ENCODE results near the gene ADARB2. TPM values are rescaled to one million over a fixed set of nuclear protein-coding genes. Genes with fewer than 3 reads are reported as not detected.

Gene ADARB2
- total and polyA plus RNA-seq, 2 experiments from 2014 or later = 2.0 to 5.0 TPM

GRCh38 chr10:1257274-1257673 lies 480.1 kb downstream of the ADARB2 start:
- no peak for ATAC-seq

More at GRCh38 chr10:1257274-1257673, 480.1 kb downstream of the ADARB2 start:
- no peaks in the 10 kb centered on the region for H3K36me3 ChIP-seq (ENCODE audit: insufficient read depth)
- H3K27ac Mint-ChIP-seq = no peak overlapping the region
- no peak overlapping the region for H3K27ac ChIP-seq (ENCODE audit: low read depth)
- H3K27me3 Mint-ChIP-seq (ENCODE audit: insufficient read depth, low read depth, poor library complexity) = no peaks in the 10 kb centered on the region
- no peaks in the 10 kb centered on the region for H3K4me1 ChIP-seq (ENCODE audit: insufficient read depth)
- H2AFZ ChIP-seq = no peak overlapping the region
- no peaks in the 10 kb centered on the region; the same call in 1 of the 2 replicates for H3K9me2 ChIP-seq (ENCODE audit: insufficient read depth)
- no peaks in the 10 kb centered on the region for H4K20me1 ChIP-seq (replicated peaks; ENCODE audit: insufficient read depth)
- H3K36me3 Mint-ChIP-seq (ENCODE audit: low read depth) = no peaks in the 10 kb centered on the region
- no peak overlapping the region for H3K4me3 ChIP-seq
- no peaks in the 10 kb centered on the region for H3K79me2 ChIP-seq (replicated peaks; ENCODE audit: insufficient read depth)
- H3F3A ChIP-seq (replicated peaks; ENCODE audit: low read depth) = no peaks in the 10 kb centered on the region
- H3K27me3 ChIP-seq (ENCODE audit: insufficient read depth) = no peaks in the 10 kb centered on the region
- peaks cover 4% of the 10 kb centered on the region; the same call in 2 of the 3 replicates for H3K9me3 Mint-ChIP-seq
- no peak for TF ChIP-seq EZH2phosphoT487 (IDR thresholded peaks at IDR 0.05; ENCODE audit: unreplicated experiment)
- TF ChIP-seq CREB1 (CRISPR knock-in tag; IDR thresholded peaks at IDR 0.05; ENCODE audit: low read depth) = no peak
- no peak for TF ChIP-seq POLR2AphosphoS5 (IDR thresholded peaks at IDR 0.05; ENCODE audit: low read depth)
- TF ChIP-seq NANOG (IDR thresholded peaks at IDR 0.05; ENCODE audit: borderline replicate concordance) = no peak
- TF ChIP-seq ZNF331 (CRISPR knock-in tag; IDR thresholded peaks at IDR 0.05; ENCODE audit: low read depth) = no peak
- no peak for TF ChIP-seq REST (IDR thresholded peaks at IDR 0.05; ENCODE audit: unreplicated experiment)
- TF ChIP-seq, protein P1, sequence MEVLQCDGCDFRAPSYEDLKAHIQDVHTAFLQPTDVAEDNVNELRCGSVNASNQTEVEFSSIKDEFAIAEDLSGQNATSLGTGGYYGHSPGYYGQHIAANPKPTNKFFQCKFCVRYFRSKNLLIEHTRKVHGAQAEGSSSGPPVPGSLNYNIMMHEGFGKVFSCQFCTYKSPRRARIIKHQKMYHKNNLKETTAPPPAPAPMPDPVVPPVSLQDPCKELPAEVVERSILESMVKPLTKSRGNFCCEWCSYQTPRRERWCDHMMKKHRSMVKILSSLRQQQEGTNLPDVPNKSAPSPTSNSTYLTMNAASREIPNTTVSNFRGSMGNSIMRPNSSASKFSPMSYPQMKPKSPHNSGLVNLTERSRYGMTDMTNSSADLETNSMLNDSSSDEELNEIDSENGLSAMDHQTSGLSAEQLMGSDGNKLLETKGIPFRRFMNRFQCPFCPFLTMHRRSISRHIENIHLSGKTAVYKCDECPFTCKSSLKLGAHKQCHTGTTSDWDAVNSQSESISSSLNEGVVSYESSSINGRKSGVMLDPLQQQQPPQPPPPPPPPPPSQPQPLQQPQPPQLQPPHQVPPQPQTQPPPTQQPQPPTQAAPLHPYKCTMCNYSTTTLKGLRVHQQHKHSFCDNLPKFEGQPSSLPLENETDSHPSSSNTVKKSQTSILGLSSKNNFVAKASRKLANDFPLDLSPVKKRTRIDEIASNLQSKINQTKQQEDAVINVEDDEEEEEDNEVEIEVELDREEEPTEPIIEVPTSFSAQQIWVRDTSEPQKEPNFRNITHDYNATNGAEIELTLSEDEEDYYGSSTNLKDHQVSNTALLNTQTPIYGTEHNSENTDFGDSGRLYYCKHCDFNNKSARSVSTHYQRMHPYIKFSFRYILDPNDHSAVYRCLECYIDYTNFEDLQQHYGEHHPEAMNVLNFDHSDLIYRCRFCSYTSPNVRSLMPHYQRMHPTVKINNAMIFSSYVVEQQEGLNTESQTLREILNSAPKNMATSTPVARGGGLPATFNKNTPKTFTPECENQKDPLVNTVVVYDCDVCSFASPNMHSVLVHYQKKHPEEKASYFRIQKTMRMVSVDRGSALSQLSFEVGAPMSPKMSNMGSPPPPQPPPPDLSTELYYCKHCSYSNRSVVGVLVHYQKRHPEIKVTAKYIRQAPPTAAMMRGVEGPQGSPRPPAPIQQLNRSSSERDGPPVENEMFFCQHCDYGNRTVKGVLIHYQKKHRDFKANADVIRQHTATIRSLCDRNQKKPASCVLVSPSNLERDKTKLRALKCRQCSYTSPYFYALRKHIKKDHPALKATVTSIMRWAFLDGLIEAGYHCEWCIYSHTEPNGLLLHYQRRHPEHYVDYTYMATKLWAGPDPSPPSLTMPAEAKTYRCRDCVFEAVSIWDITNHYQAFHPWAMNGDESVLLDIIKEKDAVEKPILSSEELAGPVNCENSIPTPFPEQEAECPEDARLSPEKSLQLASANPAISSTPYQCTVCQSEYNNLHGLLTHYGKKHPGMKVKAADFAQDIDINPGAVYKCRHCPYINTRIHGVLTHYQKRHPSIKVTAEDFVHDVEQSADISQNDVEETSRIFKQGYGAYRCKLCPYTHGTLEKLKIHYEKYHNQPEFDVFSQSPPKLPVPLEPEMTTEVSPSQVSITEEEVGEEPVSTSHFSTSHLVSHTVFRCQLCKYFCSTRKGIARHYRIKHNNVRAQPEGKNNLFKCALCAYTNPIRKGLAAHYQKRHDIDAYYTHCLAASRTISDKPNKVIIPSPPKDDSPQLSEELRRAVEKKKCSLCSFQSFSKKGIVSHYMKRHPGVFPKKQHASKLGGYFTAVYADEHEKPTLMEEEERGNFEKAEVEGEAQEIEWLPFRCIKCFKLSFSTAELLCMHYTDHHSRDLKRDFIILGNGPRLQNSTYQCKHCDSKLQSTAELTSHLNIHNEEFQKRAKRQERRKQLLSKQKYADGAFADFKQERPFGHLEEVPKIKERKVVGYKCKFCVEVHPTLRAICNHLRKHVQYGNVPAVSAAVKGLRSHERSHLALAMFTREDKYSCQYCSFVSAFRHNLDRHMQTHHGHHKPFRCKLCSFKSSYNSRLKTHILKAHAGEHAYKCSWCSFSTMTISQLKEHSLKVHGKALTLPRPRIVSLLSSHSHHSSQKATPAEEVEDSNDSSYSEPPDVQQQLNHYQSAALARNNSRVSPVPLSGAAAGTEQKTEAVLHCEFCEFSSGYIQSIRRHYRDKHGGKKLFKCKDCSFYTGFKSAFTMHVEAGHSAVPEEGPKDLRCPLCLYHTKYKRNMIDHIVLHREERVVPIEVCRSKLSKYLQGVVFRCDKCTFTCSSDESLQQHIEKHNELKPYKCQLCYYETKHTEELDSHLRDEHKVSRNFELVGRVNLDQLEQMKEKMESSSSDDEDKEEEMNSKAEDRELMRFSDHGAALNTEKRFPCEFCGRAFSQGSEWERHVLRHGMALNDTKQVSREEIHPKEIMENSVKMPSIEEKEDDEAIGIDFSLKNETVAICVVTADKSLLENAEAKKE (CRISPR knock-in tag; IDR thresholded peaks at IDR 0.05) = no peak
- no peak for TF ChIP-seq ETS1 (IDR thresholded peaks at IDR 0.05)
- no peak for TF ChIP-seq CTCF (conservative IDR thresholded peaks at IDR 0.05; ENCODE audit: low read depth in 2 of 2)
- TF ChIP-seq ZNF114 (CRISPR knock-in tag; IDR thresholded peaks at IDR 0.05) = no peak
- TF ChIP-seq STAT1 (IDR thresholded peaks at IDR 0.05; ENCODE audit: unreplicated experiment) = no peak
- no peak for TF ChIP-seq EZH2 (IDR thresholded peaks at IDR 0.05; ENCODE audit: low read depth, unreplicated experiment)
- TF ChIP-seq JUNB (IDR thresholded peaks at IDR 0.05; ENCODE audit: unreplicated experiment) = no peak
- no peaks in the 10 kb centered on the region; the same call in 1 of the 3 replicates for H3K4me1 Mint-ChIP-seq
- no peak for DNase-seq (ENCODE audit: low spot score)
- no peak overlapping the region for H3K4me2 ChIP-seq
- H3K4me3 Mint-ChIP-seq = no peak overlapping the region
